Activated CD8-positive, alpha-beta memory T cell treated with anti-CD3 and anti-CD28 coated beads for 48 hours (primary cell): Measurements from ENCODE around the gene AGPAT4.

ENCODE experiments used
- DNase-seq, 3 experiments: peaks; one replicate each; pipeline ENCODE4 v3.0.0-alpha.2; 2020; ENCODE audit warnings: low read depth in 2 of 3, low spot score in 2 of 3

AGPAT4 gene

DNA sequence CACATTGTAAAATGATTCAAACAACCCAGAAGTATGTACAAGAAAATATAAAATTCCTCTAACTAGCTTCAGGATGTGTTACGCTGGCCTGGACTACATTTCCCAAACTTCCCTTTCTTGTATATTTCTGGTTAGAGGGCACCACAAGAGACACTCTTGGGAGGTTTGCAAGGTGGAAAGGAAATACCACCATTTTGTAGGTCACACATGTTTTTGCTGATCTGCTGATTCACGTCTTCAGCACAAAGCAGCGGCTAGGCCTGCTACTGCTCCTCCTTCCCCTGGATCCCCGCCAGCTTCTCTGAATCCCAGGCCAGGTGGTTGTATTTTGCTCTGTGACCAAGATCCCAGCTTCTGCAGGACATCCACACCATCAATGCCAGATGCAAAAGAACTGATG lies 104.2 kb downstream of the AGPAT4 start:
- DNase-seq = no peak

DNA sequence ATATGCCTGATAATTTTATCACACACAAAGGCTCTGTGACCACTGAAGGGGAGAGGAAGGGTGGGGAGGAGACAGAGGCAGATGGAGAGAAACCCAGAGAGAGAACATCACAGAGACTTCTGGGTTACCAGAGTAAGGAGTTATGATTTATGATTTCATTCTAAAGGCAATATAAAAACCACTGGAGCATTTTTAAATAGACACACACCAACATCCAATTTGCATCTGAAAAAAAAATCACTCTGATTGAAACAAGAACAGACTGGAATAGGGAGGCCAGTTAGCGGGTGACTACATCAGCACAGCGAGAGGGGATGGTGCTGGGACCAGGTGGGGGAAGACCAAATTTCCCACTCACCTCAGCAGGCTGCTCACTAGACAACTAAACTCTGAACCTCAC lies 104.8 kb downstream of the AGPAT4 start:
- no peak for DNase-seq

- no peak for DNase-seq
These were observed 105.5 kb downstream of the AGPAT4 start for GRCh38 chr6:161168281-161168891.

- no peak for DNase-seq
These were observed 107.2 kb downstream of the AGPAT4 start for GRCh38 chr6:161166677-161167076.

- no peak for DNase-seq
These were observed 107.7 kb downstream of the AGPAT4 start for GRCh38 chr6:161166176-161166575.

GRCh38 chr6:161164182-161164625 lies 109.7 kb downstream of the AGPAT4 start:
- no peak for DNase-seq

DNA sequence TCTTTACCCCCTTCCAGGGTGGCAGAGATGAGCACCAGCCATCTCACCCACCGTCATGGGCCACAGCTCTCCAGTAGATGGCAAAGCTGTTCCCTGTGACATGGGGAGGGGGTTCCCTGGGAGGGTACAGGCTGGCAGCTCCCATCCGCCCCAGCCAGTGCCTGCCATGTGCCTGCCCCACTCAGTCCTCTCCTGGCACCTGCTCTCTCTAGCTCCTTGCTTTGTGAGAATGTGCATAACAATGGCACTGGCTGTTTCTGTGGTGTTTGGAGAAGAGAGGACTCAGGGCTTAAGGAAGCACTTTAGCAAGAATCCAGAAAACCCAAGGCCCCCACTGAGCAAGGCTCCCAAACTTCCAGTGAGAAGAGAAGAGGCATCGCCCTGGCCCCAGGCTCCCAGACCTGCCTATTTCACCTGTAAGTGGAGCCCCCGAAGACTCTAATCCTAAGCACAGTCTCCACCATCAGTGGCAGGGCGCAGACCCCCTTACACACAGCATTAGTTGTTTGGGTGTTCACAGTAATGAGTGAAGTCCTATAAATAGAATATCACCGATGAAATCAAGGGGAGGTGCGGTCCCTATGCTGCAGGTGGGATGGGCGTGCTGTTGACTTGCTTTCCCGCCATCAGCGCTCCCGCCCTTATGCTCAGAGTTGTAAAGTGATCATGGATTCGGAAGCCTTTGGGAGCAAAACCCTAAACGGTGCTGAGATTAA lies 110.2 kb downstream of the AGPAT4 start:
- no peak for DNase-seq

- DNase-seq = no peak
These were observed 111.1 kb downstream of the AGPAT4 start for GRCh38 chr6:161162722-161163121.

GRCh38 chr6:161161889-161162624 lies 111.8 kb downstream of the AGPAT4 start:
- no peak for DNase-seq

GRCh38 chr6:161161121-161161520 lies 112.7 kb downstream of the AGPAT4 start:
- no peak for DNase-seq

DNA sequence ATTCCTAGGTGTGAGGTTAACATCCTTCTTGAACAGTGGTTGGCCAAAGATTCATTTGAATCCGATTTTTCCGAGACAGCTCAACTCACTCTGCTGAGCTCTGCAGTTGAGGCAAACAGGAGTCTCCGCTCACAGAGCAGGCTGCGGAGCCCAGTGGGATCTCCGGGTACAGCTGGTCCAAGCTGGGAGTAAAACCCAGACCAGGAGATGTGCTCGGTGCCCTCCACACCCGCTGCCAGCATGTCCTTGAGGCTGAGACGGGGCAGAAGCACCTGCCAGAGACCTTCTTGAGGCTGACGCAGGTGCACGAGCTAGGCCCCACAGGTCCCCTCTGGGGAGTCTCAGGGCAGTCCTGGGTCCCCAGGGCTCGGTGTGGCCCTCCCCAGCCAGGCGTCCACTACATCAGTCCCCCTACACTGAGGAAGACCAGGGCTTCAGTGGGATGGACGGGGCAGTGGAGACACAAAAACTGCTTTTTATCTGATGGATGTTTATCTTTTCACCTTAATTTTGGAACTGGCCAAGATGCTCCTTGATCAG lies 119.0 kb downstream of the AGPAT4 start:
- DNase-seq = no peak

- DNase-seq = no peak
These were observed 120.1 kb downstream of the AGPAT4 start for GRCh38 chr6:161153725-161154124.

DNA sequence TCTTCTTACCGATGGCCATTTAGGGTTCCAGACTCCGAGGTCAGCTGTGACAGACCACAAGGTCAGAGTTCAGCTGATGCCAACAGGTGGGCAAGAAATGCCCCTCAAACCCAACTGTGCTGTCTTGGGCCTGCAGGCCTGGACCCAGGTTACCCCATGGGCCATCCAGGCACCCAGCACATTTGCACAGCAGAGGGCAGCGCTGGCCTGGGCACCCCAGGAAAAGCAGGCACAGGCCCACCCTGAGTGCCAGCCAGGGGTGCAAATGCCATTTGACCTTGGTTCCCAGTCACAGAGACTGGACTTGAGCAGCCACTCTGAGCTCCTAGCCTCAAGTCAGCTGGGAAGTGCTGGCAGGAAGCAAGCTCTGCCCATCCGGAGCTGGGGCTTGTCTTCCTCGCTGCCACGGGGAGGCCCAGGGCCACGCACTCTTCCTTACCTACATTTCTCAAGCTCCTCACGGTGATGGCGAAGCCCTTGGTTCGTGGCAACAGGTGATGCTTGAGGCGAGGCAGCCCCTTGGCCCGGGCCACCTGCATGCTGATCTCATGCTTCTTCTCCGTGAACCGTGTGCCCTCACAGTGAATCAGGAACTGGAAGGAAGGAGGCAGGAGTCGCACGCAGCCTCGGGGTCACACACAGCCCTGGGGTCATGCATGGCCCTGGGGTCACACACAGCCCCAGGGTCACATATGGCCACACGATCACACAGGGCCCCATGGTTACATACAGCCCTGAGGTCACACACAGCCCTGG lies 120.8 kb downstream of the AGPAT4 start:
- no peak for DNase-seq

GRCh38 chr6:161152527-161152862 lies 121.4 kb downstream of the AGPAT4 start:
- DNase-seq = no peak

- DNase-seq = no peak
These were observed 122.0 kb downstream of the AGPAT4 start for GRCh38 chr6:161151660-161152526.

- DNase-seq = no peak
These were observed 122.7 kb downstream of the AGPAT4 start for GRCh38 chr6:161151059-161151645.

GRCh38 chr6:161150566-161150965 lies 123.3 kb downstream of the AGPAT4 start:
- no peak for DNase-seq

GRCh38 chr6:161150136-161150535 lies 123.7 kb downstream of the AGPAT4 start:
- no peak for DNase-seq

- DNase-seq = no peak
These were observed 130.0 kb downstream of the AGPAT4 start for GRCh38 chr6:161143663-161144430.
